Airway epithelial cell (primary cell): ENCODE data around the gene PRAMEF14. TPM values are rescaled to one million over a fixed set of nuclear protein-coding genes. Genes with fewer than 3 reads are reported as not detected.

ENCODE experiments used
- total RNA-seq: library from RNA; depleted of rRNA; stranded (reverse); fragments of >200 nt; gene quantifications from 2 replicates; pipeline ENCODE4 v1.2.3, GENCODE V29; 2015

Gene PRAMEF14
- not detected in 2 replicates for total RNA-seq

GRCh38 chr1:13347034-13347433 lies at the start of gene PRAMEF14:
PRAMEF14 (minus strand) TSS chr1:13347134; CDS start chr1:13345314, 1,820 bp downstream.

GRCh38 chr1:13389332-13389731 lies 42.4 kb upstream of the PRAMEF14 start, which contains the start of gene PRAMEF17:
PRAMEF17 (plus strand) TSS chr1:13389632; CDS start chr1:13389658, 26 bp downstream.

GRCh38 chr1:13315281-13315680 lies 31.7 kb downstream of the PRAMEF14 start, which contains the start of gene PRAMEF15:
PRAMEF15 (plus strand) TSS chr1:13315581; CDS start chr1:13318408, 2,827 bp downstream.

GRCh38 chr1:13303239-13303638 lies 43.7 kb downstream of the PRAMEF14 start, which contains the start of gene PRAMEF33:
PRAMEF33 (plus strand) TSS chr1:13303539; CDS start chr1:13305955, 2,416 bp downstream.

Other genes starting within 250 kb of the PRAMEF14 start
- gene HNRNPCL2, start 230.3 kb downstream of the PRAMEF14 start, total RNA-seq = not detected in 2 replicates
- not detected in 2 replicates for gene PRAMEF26, start 191.1 kb downstream of the PRAMEF14 start, total RNA-seq
- gene HNRNPCL4, start 181.5 kb downstream of the PRAMEF14 start, total RNA-seq = not detected in 2 replicates
- gene PRAMEF9, start 175.3 kb downstream of the PRAMEF14 start, total RNA-seq = not detected in 2 replicates
- not detected in 2 replicates for gene PRAMEF13, start 145.7 kb downstream of the PRAMEF14 start, total RNA-seq
- not detected in 2 replicates for gene PRAMEF18, start 121.0 kb downstream of the PRAMEF14 start, total RNA-seq
- not detected in 2 replicates for gene PRAMEF5, start 92.9 kb downstream of the PRAMEF14 start, total RNA-seq
- not detected in 2 replicates for gene PRAMEF8, start 62.0 kb downstream of the PRAMEF14 start, total RNA-seq
- gene PRAMEF33, start 43.6 kb downstream of the PRAMEF14 start, total RNA-seq = not detected in 2 replicates
- not detected in 2 replicates for gene PRAMEF15, start 31.6 kb downstream of the PRAMEF14 start, total RNA-seq
- not detected in 2 replicates for gene PRAMEF19, start 24.8 kb upstream of the PRAMEF14 start, total RNA-seq
- not detected in 2 replicates for gene PRAMEF17, start 42.5 kb upstream of the PRAMEF14 start, total RNA-seq
- gene PRAMEF20, start 63.3 kb upstream of the PRAMEF14 start, total RNA-seq = not detected in 2 replicates
- not detected in 2 replicates for gene LRRC38, start 166.9 kb upstream of the PRAMEF14 start, total RNA-seq
- 18.9 and 22.6 TPM in 2 replicates for gene PDPN, start 236.7 kb upstream of the PRAMEF14 start, total RNA-seq